ENCODE measurements around the gene VTCN1.

GRCh38 chr1:117180147-117180967 lies 30.4 kb downstream of the VTCN1 start:
- TF ChIP-seq POLR2AphosphoS5 (IDR thresholded peaks at IDR 0.05) (no peak), POLR2A (IDR thresholded peaks at IDR 0.05) (no peak)
- TF ChIP-seq, protein P1, sequence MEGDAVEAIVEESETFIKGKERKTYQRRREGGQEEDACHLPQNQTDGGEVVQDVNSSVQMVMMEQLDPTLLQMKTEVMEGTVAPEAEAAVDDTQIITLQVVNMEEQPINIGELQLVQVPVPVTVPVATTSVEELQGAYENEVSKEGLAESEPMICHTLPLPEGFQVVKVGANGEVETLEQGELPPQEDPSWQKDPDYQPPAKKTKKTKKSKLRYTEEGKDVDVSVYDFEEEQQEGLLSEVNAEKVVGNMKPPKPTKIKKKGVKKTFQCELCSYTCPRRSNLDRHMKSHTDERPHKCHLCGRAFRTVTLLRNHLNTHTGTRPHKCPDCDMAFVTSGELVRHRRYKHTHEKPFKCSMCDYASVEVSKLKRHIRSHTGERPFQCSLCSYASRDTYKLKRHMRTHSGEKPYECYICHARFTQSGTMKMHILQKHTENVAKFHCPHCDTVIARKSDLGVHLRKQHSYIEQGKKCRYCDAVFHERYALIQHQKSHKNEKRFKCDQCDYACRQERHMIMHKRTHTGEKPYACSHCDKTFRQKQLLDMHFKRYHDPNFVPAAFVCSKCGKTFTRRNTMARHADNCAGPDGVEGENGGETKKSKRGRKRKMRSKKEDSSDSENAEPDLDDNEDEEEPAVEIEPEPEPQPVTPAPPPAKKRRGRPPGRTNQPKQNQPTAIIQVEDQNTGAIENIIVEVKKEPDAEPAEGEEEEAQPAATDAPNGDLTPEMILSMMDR (IDR thresholded peaks at IDR 0.05), result no peak

All from prostate gland (tissue), 2 donors.